ENCODE measurements around the gene BICD2.

The BICD2 gene

GRCh38 chr9:92718086-92719001, 46.3 kb downstream of the BICD2 start:
- Histone ChIP-seq H4K20me1 (ENCODE audit: control insufficient read depth, insufficient read depth, low read depth, low read length) (0 out of 2 replicates have a peak, but pooled peaks cover 2% of the 10 kb centered on the region), H3K9me2 (replicated peaks; ENCODE audit: control insufficient read depth, low read length) (no peaks in the 10 kb centered on the region), H3K9me3 (ENCODE audit: control insufficient read depth, insufficient read depth, low read length) (no peaks in the 10 kb centered on the region), H3K4me3 (ENCODE audit: low read length) (peak overlapping the region; percentile 52; the same call in 1 of the 2 replicates), H3K27me3 (ENCODE audit: control insufficient read depth, low read length) (no peaks in the 10 kb centered on the region), H3K27ac (ENCODE audit: low read depth, low read length) (peak overlapping the region; percentile 67), H3K4me1 (ENCODE audit: control insufficient read depth, low read length) (peaks cover 63% of the 10 kb centered on the region), H3F3A (ENCODE audit: control insufficient read depth, insufficient read depth) (peaks cover 10% of the 10 kb centered on the region), H3K36me3 (ENCODE audit: control insufficient read depth, low read length) (peaks cover 95% of the 10 kb centered on the region), H3K4me2 (ENCODE audit: low read length) (peak overlapping the region; percentile 67), H3K79me2 (ENCODE audit: control insufficient read depth, low read length) (peaks cover 44% of the 10 kb centered on the region)
- TF ChIP-seq EZH2phosphoT487 (IDR thresholded peaks at IDR 0.05; ENCODE audit: borderline replicate concordance, low read length) = no peak
- TF ChIP-seq CTCF (IDR thresholded peaks at IDR 0.05; ENCODE audit: low read depth, low read length, poor library complexity, severe bottlenecking) = no peak

GRCh38 chr9:92717201-92718085, 47.2 kb downstream of the BICD2 start:
- H3K27me3 ChIP-seq (ENCODE audit: control insufficient read depth, low read length) = no peaks in the 10 kb centered on the region
- peak overlapping the region; percentile 67 for H3K27ac ChIP-seq (ENCODE audit: low read depth, low read length)
- H3F3A ChIP-seq (ENCODE audit: control insufficient read depth, insufficient read depth) = peaks cover 8% of the 10 kb centered on the region
- H3K79me2 ChIP-seq (ENCODE audit: control insufficient read depth, low read length) = peaks cover 35% of the 10 kb centered on the region
- no peaks in the 10 kb centered on the region for H3K9me2 ChIP-seq (replicated peaks; ENCODE audit: control insufficient read depth, low read length)
- H4K20me1 ChIP-seq (ENCODE audit: control insufficient read depth, insufficient read depth, low read depth, low read length) = 0 out of 2 replicates have a peak, but pooled peaks cover 2% of the 10 kb centered on the region
- H3K4me2 ChIP-seq (ENCODE audit: low read length) = peak overlapping the region; percentile 67
- TF ChIP-seq CTCF (IDR thresholded peaks at IDR 0.05; ENCODE audit: low read depth, low read length, poor library complexity, severe bottlenecking) = no peak
- no peak for TF ChIP-seq EZH2phosphoT487 (IDR thresholded peaks at IDR 0.05; ENCODE audit: borderline replicate concordance, low read length)
- H3K36me3 ChIP-seq (ENCODE audit: control insufficient read depth, low read length) = peaks cover 96% of the 10 kb centered on the region
- no peaks in the 10 kb centered on the region for H3K9me3 ChIP-seq (ENCODE audit: control insufficient read depth, insufficient read depth, low read length)
- peak overlapping the region; percentile 52 for H3K4me3 ChIP-seq (ENCODE audit: low read length)
- H3K4me1 ChIP-seq (ENCODE audit: control insufficient read depth, low read length) = peaks cover 61% of the 10 kb centered on the region

DNA sequence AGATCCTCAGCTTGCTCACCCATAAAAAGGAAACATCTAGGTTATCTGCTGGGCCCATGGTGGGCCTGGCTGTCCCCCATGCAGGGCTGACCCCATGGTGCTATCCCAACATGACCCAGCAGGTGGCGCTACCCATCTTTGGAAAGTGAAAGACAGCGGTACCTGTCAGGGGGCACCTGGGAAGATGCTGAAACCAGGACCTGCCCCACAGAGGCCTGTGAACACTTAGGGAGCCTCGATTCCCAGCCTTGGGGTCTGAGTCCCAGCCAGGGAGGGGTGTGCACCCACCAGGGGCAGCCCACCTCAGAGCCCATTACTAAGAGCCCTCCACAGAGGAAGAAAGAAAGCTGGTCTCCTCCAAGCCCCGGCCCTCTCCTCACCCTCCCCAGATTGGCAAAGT, 48.1 kb downstream of the BICD2 start:
- TF ChIP-seq CTCF (IDR thresholded peaks at IDR 0.05; ENCODE audit: low read depth, low read length, poor library complexity, severe bottlenecking) = peak; percentile 98
- no peak for TF ChIP-seq EZH2phosphoT487 (IDR thresholded peaks at IDR 0.05; ENCODE audit: borderline replicate concordance, low read length)
- peaks cover 4% of the 10 kb centered on the region for H3F3A ChIP-seq (ENCODE audit: control insufficient read depth, insufficient read depth)
- H3K79me2 ChIP-seq (ENCODE audit: control insufficient read depth, low read length) = peaks cover 30% of the 10 kb centered on the region
- no peaks in the 10 kb centered on the region for H3K9me3 ChIP-seq (ENCODE audit: control insufficient read depth, insufficient read depth, low read length)
- no peaks in the 10 kb centered on the region for H3K27me3 ChIP-seq (ENCODE audit: control insufficient read depth, low read length)
- peak overlapping the region; percentile 67 for H3K4me2 ChIP-seq (ENCODE audit: low read length)
- peak overlapping the region; percentile 52 for H3K4me3 ChIP-seq (ENCODE audit: low read length)
- peaks cover 94% of the 10 kb centered on the region for H3K36me3 ChIP-seq (ENCODE audit: control insufficient read depth, low read length)
- H4K20me1 ChIP-seq (ENCODE audit: control insufficient read depth, insufficient read depth, low read depth, low read length) = 0 out of 2 replicates have a peak, but pooled peaks cover 2% of the 10 kb centered on the region
- peak overlapping the region; percentile 67 for H3K27ac ChIP-seq (ENCODE audit: low read depth, low read length)
- peaks cover 59% of the 10 kb centered on the region for H3K4me1 ChIP-seq (ENCODE audit: control insufficient read depth, low read length)
- H3K9me2 ChIP-seq (replicated peaks; ENCODE audit: control insufficient read depth, low read length) = no peaks in the 10 kb centered on the region
